GM18499 (cell line): Measurements from ENCODE around the gene ATG13.

Experiments
- ATAC-seq: cut with Tn5 transposase; IDR thresholded peaks from one replicate; pipeline ENCODE4 v1.9.1; 2021; ENCODE audit warnings: moderate number of reproducible peaks; ENCODE audit not compliant: insufficient read depth, unreplicated experiment

ATG13 gene

DNA sequence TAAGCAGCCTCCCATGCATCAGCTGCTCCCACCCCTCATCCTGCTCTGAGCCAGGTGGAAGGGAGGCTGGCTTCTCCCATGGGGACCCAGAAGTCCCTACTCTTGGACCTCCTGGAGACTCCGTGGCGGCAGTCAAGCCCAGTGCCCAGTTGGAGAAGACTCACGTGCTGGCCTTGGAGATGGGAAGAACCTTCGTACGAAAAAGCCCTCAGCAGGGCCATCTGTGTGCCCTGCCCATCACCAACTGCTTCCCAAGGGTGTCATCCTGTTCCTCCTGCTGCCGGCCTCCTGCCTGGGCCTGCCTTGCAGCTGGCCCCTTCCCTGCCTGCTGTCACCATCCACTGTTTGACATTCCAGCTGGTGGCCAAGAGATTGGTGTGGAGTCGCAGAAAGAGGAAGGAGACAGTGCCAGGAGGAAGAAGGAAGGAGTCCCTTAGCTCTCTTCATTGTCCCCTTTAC, 55.1 kb downstream of the ATG13 start:
- ATAC-seq = no peak

DNA sequence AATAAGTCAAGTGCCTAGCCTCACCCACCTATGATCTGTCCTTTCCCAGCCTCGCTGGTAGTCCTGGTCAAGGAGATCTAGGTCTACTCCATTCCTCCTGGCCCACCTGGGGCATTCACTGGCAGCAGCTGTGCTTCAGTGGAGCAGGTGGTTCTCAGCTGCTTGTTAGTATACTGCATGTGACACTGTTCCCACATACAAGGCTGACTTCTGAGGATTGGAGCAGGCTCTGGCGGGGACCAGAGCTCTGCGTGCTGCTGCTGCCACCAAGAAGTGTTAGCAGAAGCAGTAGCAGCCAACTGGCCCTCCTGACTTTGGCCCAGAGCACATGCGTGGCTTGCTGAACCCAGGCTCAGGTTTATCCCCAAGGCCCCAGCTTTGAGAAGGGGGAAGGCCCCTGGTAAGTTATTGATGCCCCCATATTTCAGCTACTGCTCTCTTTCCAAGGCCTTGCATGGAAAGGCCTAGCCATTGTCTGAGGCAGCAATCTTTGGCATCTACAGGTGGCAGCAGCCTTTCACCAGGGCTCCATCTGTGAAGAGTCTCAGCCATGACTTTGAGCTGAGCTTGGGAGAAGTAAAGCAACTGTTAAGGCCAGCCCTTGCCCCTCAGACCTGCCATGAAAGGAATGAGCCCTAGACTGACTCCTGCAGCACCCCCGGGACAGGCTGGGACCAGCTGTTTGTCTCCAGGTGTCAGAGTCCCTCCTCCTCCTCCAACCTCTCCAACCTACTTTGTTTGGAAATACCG, 56.5 kb downstream of the ATG13 start:
- no peak for ATAC-seq

DNA sequence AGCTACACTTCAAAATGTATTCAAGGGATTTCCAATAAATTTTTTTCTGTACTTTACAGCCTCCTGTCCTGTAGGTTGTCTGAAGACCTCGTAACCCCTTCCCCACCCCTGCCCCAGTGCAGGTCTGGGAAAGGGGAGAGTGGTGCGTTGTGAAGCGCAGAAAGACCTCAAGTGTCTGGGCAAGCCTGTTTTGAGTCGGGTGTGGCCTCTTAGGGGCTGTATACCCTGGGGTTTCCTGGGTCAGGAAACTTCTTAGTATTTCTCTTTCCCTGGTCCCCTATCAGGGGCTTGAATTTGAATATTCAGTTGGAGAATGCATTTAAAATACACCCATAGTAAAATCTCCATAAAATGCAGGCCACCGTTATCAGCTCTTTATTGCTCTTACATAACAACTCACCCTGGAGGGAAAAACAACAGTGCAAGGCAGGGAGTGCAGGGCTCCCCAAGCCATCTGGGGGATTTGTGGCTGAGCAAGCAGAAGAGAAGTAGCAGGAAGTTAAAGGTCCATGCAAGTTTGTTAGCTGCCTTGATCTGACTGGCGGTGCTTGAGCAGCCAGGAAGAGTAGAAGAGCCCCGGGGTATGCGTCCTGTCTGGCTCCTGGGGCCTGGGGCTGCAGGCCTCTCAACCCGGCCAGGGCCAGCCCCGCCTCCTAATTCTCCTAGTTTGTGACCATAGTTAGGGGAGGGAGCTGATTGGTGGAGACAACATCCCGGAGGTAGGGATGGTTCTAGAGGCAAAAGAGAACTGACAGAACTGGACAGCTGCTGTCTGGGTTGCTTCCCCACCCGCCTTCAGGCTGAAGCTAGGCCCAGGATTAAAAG, 57.3 kb downstream of the ATG13 start:
- ATAC-seq = no peak

DNA sequence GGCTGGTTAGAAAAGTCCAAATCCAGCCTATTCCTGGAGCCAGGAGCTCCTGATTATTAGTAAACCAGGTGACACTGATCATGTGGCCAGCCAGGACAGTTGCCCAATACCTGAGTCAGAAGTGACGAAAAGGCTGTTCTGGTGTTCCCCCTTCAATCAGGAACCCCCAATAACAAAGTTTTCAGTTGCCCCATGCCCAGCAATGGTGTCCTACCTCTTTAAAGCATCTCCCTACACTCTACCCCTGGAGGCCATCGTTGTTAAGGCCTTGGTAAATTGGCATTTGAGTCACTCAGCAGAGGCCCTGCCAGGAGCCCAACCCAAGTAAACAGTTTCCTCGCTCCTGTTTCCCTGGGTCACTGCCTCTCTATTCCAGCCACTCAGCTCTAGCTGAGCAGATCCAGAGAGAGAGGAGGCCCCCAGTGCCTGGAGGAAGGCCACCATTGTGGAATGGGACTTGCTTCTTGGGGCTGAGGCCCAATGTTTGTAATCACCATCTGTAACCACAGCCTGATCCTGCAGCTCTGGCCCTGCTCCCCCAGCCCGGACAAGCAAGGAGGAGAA, 58.0 kb downstream of the ATG13 start:
- no peak for ATAC-seq

DNA sequence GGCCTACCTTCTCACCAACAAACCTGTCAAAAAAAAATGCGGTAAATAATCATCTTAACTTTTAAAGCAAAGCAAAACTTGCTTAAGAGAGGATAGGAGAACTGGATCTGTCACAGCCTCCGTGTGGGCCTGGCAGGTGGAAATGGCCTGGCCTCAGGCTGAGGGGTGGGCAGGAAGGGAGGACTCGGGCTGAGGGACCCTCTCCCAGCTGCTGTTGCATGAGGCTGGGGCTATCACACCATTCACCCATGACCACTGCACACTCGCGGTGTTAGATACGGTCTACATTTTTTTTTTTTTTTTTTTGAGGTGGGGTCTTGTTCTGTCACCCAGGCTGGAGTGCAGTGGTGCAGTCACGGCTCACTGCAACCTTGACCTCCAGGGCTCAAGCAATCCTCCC, 58.6 kb downstream of the ATG13 start:
- no peak for ATAC-seq

DNA sequence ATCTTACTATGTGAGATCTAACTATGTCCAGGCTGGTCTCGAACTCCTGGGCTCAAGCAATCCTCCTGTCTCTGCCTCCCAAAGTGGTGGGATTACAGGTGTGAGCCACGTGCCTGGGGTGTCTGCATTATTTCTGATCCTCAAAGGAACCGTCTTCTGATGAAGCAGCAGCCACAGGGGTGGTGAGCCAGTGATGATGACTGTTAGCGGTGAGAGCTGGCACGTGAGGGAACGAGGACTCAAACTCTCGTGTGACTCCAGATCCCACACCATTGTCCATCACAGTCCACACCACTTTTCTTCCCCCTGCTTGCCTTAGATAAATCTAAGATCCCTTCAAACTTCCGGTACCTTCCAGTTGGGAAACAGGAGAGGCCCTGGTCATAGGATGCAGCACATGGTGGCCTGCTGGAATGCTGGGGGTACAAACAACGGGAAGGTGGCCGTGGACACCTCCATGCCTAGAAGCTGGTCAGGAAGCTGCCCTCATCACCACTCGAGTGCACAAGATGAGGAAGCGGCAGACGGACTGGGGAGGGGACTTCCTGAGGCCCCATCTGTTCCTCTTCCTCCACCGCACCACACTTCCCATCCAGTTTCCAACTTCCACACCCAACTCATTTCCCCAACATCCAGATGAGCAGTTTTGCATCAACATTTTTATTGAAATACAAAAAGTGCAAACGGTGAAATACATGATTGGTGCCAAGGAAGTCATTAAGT, 59.2 kb downstream of the ATG13 start:
- no peak for ATAC-seq

DNA sequence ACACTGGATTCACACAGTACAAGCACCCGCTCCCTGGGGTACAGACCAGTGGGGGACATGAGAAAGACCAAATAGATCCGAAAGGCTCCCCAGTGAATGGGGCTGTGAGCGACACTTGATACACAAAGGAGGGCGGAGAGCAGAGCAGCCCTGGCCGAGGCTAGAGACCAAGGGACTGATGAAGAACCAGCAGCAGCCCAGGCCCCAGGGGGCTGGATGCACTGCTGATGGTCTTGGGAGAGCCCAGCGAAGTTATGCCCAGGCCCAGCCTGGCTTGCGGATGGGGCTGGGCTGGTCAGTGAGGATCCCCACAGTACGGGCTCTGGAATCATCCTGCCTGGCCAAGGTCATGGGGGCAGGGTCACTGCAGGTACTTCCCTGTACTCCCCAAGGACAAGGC, 59.8 kb downstream of the ATG13 start:
- no peak for ATAC-seq

DNA sequence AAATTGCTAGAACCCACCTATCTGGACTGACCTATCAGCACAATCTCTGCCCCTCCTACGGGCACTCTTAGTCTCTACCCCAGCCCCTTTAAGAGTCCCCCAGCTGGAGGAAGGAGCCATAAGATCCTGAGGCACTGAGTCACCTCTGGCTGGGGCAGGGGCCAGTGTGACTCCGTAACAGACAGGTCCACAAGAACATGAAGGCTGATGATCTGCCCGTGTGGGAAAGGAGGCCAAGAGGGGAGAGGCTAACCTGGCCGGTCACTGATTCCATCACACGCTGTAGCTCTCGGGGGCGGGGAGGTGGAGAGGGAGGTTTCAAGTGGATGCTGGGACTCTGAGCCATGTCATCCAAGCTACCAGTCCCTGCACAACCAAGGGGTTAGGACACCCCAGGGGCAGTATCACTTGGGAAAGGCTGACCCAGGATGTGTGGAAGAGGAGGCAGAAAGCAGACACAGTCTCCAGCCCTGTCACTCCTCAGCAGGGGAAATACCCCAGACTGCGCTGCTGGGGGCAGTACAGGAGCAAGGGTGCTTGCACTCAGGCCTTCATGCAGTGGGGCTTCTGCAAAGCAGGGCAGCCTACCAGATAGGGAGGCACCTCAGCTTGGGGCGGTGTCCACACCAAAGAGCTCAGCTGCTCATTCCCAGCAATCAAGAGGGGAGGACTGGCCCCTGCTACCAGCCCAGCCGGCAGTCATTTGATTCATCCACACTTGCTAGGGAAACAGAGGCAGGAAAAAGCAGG, 60.8 kb downstream of the ATG13 start:
- ATAC-seq = no peak

DNA sequence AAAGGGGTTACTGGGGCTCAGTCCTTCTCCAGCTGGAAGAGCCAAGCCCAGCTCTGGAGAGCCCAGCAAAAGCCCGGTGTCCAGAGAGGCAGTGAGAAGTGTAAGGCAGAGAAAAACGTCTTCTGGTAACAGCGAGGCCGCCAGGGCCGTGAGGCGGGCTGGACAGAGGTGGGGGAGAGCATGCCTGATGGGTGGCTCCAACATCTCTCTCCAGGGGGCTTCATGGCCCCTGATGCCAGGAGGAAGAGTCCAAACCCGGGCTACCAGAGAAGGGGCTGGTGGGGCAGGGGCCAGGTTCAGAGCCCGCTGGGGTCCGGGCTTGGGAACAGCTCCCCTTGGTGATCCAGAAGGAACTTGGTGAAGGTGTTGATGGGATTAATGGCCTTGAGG, 61.4 kb downstream of the ATG13 start:
- no peak for ATAC-seq

DNA sequence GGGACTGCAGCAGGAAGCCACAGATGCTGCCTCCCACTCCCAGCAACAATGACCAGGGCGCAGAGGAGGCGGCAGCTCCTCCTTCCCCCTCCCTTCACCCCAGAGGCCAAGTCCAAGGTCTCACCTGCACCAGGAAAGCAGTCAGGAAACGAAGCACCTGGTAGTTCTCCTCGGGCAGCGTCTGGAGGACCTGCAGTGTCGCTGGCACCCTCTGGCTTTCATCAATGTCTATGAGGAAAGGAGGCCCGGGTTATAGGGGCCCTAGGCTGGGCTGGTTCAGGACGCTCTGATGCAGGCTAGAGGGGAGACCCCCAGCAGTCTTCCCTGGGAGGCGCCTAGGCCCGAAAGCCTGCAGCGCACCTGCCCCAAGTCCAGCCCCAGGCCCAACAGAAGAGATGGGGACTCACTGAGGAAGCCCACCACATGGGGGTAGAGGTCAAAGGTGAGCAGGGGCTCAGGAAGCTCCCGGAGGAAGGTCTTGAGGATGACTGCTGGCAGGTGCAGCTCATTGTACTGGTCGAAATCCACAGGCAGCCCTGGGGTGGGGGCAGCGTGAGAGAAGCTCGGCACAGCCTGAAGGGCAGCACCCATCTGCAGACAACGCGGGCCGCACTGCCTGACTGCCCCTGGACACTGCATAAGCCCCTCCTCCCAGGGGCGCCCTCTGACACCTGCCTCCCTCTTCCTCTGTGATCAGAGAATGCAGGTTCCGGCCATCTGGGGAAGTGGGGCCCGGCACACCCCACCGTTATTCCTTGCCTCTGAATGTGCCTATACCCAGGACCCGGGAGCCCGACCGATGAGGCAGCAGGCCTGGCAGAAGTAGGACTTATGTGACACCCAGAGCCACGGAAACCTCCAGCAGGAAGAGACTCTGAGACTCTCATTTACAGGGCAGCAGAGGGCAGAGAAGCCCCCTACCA, 62.1 kb downstream of the ATG13 start:
- no peak for ATAC-seq

DNA sequence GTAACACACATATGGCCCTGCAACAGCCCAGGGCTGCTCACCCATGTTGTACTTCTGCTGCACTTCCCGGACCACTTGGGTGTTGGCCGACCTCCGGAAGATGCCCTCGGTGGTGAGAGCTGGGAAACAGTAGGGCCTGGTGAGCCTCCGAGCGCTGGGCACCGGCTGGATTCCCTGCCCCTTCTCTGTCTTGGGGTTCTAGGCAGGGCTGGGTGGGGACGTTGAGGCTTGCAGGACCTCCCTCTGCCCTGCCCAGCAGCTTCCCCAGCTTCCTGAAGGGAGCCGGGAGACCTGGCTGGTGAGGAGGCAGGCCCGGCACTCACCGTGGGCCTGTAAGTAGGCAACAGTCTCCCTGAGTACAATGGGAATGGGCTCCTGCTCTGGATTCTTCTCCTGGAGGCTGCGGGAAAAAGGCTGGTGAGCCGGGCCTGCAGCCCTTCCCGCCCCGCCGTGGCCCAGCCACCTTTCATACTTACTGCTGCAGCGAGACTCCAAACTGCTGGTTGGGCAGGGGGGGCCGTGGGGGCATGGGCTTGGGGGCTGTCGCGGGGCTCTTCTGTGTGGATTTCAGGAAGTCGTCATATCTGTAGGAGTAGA, 62.9 kb downstream of the ATG13 start:
- ATAC-seq = no peak

DNA sequence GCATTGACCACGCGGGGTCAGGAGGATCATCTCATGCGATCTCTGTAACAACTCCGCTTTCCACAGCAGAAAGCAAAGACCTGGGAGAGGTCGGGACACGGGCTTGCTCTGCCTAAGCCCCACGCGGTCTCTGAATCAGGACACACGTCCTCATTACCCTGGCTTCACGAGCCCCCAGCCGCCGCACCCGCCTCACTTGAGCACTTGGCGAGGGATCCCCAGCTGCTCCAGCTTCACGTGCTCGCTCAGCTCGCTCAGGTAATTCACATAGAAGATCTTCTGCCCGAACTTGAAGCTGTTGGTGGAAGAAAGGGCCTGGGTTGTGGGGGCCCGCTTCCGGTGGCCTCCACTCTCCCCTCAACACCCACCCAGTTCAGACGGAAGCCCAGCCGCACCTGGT, 63.5 kb downstream of the ATG13 start:
- ATAC-seq = no peak

DNA sequence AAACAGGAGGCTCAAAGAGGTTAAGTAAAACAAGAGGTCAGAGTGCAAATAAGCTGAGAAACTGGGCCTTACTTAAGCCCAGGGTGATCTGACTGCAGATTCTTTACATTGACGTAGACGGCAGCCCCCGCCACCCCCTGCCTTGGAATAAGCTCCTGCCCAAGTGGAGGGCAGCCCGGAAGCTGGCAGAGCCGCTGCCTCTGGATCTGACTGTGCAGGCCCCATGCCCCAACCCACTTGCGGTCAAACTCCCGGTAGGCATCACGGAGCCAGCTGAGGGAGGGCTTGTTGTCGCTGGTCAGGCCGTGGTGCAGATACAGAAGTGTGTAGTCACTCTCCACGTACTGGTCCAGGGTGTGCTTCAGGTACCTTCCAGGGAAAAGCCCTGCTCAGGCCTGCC, 64.5 kb downstream of the ATG13 start:
- no peak for ATAC-seq

DNA sequence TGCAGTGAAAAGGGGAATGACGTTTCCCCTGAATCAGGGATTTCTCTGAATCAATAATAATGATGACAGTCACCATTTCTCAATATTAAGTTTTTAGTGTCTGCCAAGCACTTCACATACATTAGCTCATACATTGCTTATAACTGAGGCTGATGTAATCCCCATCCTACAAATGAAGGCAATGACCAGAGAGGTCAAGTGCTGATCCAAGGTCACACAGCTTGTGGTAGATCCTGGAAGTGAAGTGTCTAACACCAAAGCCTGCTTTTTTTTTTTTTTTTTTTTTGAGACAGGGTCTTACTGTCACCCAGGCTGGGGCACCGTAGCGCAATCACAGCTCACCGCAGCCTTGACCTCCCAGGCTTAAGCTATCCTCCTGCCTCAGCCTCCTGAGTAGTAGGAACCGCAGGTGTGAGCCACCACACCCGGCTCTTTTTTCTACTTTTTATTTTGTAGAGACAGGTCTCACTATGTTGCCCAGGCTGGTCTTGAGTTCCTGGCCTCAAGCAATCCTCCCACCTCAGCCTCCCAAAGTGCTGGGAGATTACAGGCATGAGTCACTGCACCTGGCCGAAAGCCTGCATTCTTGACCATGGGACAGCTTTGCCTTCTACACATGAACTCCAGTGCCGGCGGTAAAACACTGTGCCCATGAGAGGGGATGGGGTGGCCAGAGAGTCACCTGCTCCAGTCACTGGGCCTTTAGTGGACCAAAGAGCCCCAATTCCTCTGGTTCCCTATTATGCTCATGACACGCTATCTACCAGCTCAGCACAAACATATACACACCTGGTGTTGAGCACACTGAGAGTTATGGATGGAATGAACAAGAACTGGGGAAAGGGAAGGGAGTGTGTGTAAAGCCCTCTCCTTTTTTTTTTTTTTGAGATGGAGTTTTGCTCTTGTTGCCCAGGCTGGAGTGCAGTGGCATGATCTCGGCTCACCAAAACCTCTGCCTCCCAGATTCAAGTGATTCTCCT, 65.7 kb downstream of the ATG13 start:
- ATAC-seq = no peak

DNA sequence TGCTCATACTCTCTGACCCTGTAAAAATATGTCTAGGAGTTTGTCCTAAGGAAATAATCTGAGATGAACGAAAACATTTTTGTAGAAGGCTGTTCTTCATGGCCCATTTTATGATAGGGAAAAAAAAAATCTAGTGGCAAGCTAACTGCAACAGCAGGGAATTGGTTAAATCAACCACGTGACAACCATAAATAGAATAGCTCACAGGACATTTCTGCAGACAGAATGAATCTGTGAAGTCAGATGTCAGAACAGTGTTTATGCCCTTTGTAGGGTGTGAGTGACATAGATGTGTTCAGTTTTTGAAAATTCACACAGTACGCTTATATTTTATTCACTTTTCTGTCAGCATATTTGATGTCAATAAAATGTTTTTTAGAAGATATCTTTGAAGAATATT, 67.0 kb downstream of the ATG13 start:
- ATAC-seq = no peak

DNA sequence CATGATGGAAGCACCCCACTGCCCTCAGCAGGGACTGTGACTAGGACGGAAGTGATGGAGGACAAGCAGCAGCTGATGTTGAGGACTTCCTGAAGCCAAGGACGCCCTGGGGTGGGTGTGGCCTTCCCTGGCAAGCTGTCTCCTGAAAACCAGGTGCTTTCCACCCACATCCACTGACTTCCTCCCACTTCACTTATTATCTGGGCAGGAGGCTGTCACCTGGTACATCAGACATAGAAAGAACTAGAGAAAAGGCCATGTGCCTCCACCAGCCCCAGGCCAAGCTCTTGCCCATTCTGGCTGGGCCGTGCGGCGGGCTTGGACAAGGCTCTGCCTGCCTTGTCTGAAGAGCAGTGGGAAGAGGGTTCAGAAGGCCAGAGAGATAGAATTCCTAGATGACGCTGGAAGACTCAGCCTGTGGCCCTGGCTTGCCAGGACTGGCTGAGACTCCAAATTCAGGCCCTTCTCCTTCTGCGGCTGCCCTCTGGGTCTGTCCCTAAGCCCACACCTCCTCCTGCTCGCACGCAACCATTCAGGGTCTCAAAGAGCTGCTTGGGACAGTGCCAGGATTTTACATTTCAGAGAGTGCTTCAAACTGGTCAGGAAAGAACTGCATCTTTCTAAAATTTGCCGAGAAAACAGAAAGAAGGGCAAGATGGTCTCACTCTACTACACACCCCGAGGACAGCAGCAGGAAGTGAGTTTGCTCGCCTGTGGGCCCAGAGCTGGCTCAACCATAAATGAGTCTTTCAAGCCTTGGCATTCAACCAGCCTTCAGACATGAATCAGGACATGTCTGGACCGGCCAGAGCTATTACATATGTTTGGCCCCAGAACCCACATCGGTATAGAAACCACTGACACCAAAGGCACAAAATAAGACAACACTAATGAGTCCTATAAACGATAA, 69.8 kb downstream of the ATG13 start:
- no peak for ATAC-seq

DNA sequence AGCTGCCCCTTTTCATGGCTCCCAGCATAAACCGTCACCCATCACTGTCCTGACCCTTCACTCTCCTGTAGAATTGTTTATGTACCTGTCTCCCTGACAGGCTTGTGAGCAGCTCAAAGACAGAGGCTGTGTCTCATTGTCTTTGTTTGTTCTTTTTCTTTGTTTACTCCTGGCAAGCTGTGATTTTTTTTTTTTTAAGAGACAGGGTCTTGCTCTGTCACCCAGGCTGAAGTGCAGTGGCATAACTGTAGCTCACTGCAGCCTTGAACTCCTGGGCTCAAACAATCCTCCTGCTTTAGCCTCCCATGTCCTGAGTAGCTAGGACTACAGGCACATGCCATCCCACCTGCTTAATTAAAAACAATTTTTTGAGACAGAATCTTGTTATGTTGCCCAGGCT, 73.3 kb downstream of the ATG13 start:
- ATAC-seq = no peak
